IMR-90 (cell line): ENCODE measurements around the gene SPTLC3. TPM values are rescaled to one million over a fixed set of nuclear protein-coding genes. Genes with fewer than 3 reads are reported as not detected.

ENCODE experiments used
- ATAC-seq: fragments of 200-7000 bp; cut with Tn5 transposase; 2 replicates; pipeline ENCODE4 v1.9.1; 2020; ENCODE audit warnings: low read depth, mild to moderate bottlenecking, moderate library complexity
- BruUV-seq: library from RNA; stranded (reverse); fragments of 400-500 nt; replicated peaks from 2 replicates; lab custom pipeline; 2021; lab: Mats Ljungman, UMichigan
- CTCF ChIA-PET: fragments of 300-600 bp; formaldehyde crosslinking; extraction: SDS; loops from one replicate; lab custom pipeline; 2021; ENCODE audit warnings: antibody characterized with exemption; lab: Yijun Ruan, JAX
- POLR2A ChIA-PET: fragments of 300-600 bp; sonication (Branson Sonifier 250); formaldehyde crosslinking; loops from one replicate; lab custom pipeline; 2022; ENCODE audit warnings: antibody characterized with exemption; ENCODE audit not compliant: unreplicated experiment; lab: Charles Lee
- DNase-seq: peaks from one replicate; pipeline ENCODE4 v3.0.0; 2013
- H2AFZ ChIP-seq: replicated peaks from 2 replicates; pipeline ENCODE3; 2013; ENCODE audit warnings: low read length, mild to moderate bottlenecking; ENCODE audit not compliant: poor library complexity
- H2AK5ac ChIP-seq: 2 replicates; pipeline ENCODE4 v1.6.1; 2013; ENCODE audit warnings: low read depth, low read length, inconsistent platforms
- H2AK9ac ChIP-seq: replicated peaks from 2 replicates; pipeline ENCODE3; 2013; ENCODE audit warnings: mild to moderate bottlenecking, low read depth, low read length, moderate library complexity; ENCODE audit not compliant: poor library complexity
- H2BK120ac ChIP-seq: 2 replicates; pipeline ENCODE4 v1.6.1; 2013; ENCODE audit warnings: low read depth, low read length, inconsistent platforms
- H2BK15ac ChIP-seq: 3 replicates; pipeline ENCODE4 v1.6.1; 2013; ENCODE audit warnings: low read depth, low read length, inconsistent platforms
- H2BK20ac ChIP-seq: 2 replicates; pipeline ENCODE4 v1.6.1; 2013; ENCODE audit warnings: low read depth, mild to moderate bottlenecking, inconsistent platforms, low read length, moderate library complexity
- H2BK5ac ChIP-seq: 2 replicates; pipeline ENCODE4 v1.6.1; 2013; ENCODE audit warnings: mild to moderate bottlenecking, low read depth, low read length, inconsistent platforms; ENCODE audit not compliant: poor library complexity, severe bottlenecking
- H3K14ac ChIP-seq: replicated peaks from 2 replicates; pipeline ENCODE4 v1.6.1; 2013; ENCODE audit warnings: low read depth, low read length, inconsistent platforms
- H3K18ac ChIP-seq: 2 replicates; pipeline ENCODE4 v1.6.1; 2013; ENCODE audit warnings: low read depth, low read length, control low read depth
- H3K23ac ChIP-seq: 2 replicates; pipeline ENCODE4 v1.6.1; 2013; ENCODE audit warnings: low read depth, low read length, inconsistent platforms
- H3K27ac ChIP-seq: 2 replicates; pipeline ENCODE4 v1.5.1; 2013; ENCODE audit warnings: mild to moderate bottlenecking, control low read depth, low read length; ENCODE audit not compliant: insufficient read depth
- H3K27me3 ChIP-seq: 2 replicates; pipeline ENCODE4 v1.6.1; 2013; ENCODE audit warnings: low read length; ENCODE audit not compliant: control insufficient read depth, insufficient read depth
- H3K36me3 ChIP-seq: 2 replicates; pipeline ENCODE4 v1.6.1; 2013; ENCODE audit warnings: low read length, mixed read lengths; ENCODE audit not compliant: control insufficient read depth, insufficient read depth
- H3K4ac ChIP-seq: 2 replicates; pipeline ENCODE4 v1.6.1; 2013; ENCODE audit warnings: low read depth, low read length, inconsistent platforms
- H3K4me1 ChIP-seq: 2 replicates; pipeline ENCODE4 v1.6.1; 2013; ENCODE audit warnings: low read length, mixed read lengths; ENCODE audit not compliant: control insufficient read depth, insufficient read depth
- H3K4me2 ChIP-seq: 2 replicates; pipeline ENCODE4 v1.6.1; 2013; ENCODE audit warnings: low read depth, mild to moderate bottlenecking, control low read depth, low read length, moderate library complexity
- H3K4me3 ChIP-seq: 2 replicates; pipeline ENCODE4 v1.5.1; 2013; ENCODE audit warnings: low read depth, mild to moderate bottlenecking, control low read depth, low read length, moderate library complexity; ENCODE audit not compliant: insufficient read depth
- H3K56ac ChIP-seq: 2 replicates; pipeline ENCODE4 v1.6.1; 2013; ENCODE audit warnings: low read length, inconsistent platforms; ENCODE audit not compliant: insufficient read depth; ENCODE audit errors: extremely low read depth
- H3K79me1 ChIP-seq, 2 experiments: 2 replicates each; pipeline ENCODE4 v1.6.1; 2013; ENCODE audit warnings: low read length in 2 of 2, inconsistent platforms in 1 of 2, low read depth in 1 of 2
- H3K9ac ChIP-seq: 2 replicates; pipeline ENCODE4 v1.6.1; 2013; ENCODE audit warnings: low read depth, low read length, control low read depth
- H3K9me1 ChIP-seq: 2 replicates; pipeline ENCODE4 v1.6.1; 2013; ENCODE audit warnings: low read length, inconsistent platforms; ENCODE audit not compliant: insufficient read depth
- H3K9me3 ChIP-seq: 2 replicates; pipeline ENCODE4 v1.6.1; 2013; ENCODE audit warnings: low read length; ENCODE audit not compliant: control insufficient read depth, insufficient read depth
- H4K20me1 ChIP-seq: 2 replicates; pipeline ENCODE4 v1.6.1; 2013; ENCODE audit warnings: low read length, inconsistent platforms; ENCODE audit not compliant: insufficient read depth
- H4K5ac ChIP-seq: 2 replicates; pipeline ENCODE4 v1.6.1; 2013; ENCODE audit warnings: mild to moderate bottlenecking, low read depth, low read length, control low read depth
- H4K8ac ChIP-seq, 2 experiments: 2 replicates each; pipeline ENCODE4 v1.6.1; 2013; ENCODE audit warnings: low read depth in 2 of 2, low read length in 2 of 2, control low read depth in 1 of 2, inconsistent platforms in 1 of 2
- H4K91ac ChIP-seq: 2 replicates; pipeline ENCODE4 v1.6.1; 2013; ENCODE audit warnings: low read depth, low read length, inconsistent platforms; ENCODE audit not compliant: insufficient read depth
- CEBPB ChIP-seq: IDR thresholded peaks from 2 replicates; pipeline ENCODE4 v1.6.1; 2012; ENCODE audit warnings: low read depth, low read length, improper control_type of control experiment
- POLR2A ChIP-seq: IDR thresholded peaks from 2 replicates; pipeline ENCODE4 v1.6.1; 2012; ENCODE audit warnings: mild to moderate bottlenecking, low read depth, low read length
- WGBS, 2 experiments: methylation state at CpG; one replicate each; pipeline versions ENCODE4 v1.1.5 to v1.1.7; 2013; ENCODE audit warnings: missing lambda C conversion rate in 2 of 2; ENCODE audit not compliant: insufficient read length in 1 of 2; ENCODE audit errors: extremely low coverage in 2 of 2; 5-methylcytosine and 5-hydroxymethylcytosine counted together
- dilution Hi-C: fragments of 300-500 bp; cut with HindIII; formaldehyde crosslinking; loops from one replicate; pipeline ENCODE4 v1.14.3; 2018; ENCODE audit warnings: low sequenced_read_pairs; ENCODE audit not compliant: unreplicated experiment
- in situ Hi-C: fragments of 300-500 bp; cut with MboI; formaldehyde crosslinking; loops from 3 replicates; pipeline ENCODE4 v1.14.3; 2019; ENCODE audit warnings: low sequenced_read_pairs, inconsistent platforms, mixed read lengths
- intact Hi-C: fragments of 100-400 bp; cut with micrococcal nuclease; formaldehyde crosslinking; loops from 2 replicates; pipeline ENCODE4 v1.10.0; 2022
- polyA plus RNA-seq, 3 experiments: library from polyadenylated mRNA; depleted of rRNA; stranded (reverse); fragments of >200 nt; gene quantifications; 2 replicates each; pipeline ENCODE4 v1.2.3, GENCODE V29; 2012; ENCODE audit warnings: low replicate concordance in 1 of 3
- total RNA-seq: library from RNA; depleted of rRNA; stranded (reverse); fragments of >200 nt; gene quantifications from 2 replicates; pipeline ENCODE4 v1.2.3, GENCODE V29; 2012

The SPTLC3 gene
- total and polyA plus RNA-seq, 2 of the 4 experiments (the other 2 are of a cell fraction): 0.44 to 1.6 TPM

DNA sequence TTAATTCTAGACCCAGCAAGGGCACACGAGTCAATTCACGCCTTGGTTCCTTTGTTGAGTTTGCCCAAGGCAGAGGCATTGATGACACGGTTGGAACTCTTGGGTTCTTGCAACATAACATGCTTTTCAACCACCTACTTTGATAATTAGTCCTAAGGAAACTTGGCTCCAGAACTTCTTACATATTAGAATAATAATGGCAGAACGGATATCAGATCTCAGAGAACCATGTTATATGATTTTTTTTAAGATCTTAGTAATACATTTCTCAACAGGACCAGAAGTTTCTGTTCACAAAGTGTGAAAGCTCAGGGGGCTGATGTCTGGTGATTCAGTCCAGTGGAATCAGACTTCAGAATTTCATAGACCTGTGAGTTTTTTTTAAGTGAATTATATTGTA is 19.2 kb downstream of the SPTLC3 start:
- Histone ChIP-seq H3K23ac (no peak overlapping the region), H3K18ac (no peak overlapping the region), H2BK120ac (no peak overlapping the region), H2BK20ac (no peak overlapping the region), H3K4ac (no peak overlapping the region), H2AK5ac (no peak overlapping the region), H4K20me1 (no peaks in the 10 kb centered on the region), H3K9ac (no peak overlapping the region), H3K14ac (no peak overlapping the region), H3K4me1 (no peaks in the 10 kb centered on the region; the same call in 1 of the 2 replicates), H3K27me3 (no peaks in the 10 kb centered on the region; the same call in 1 of the 2 replicates), H2BK5ac (no peak overlapping the region), H3K9me1 (0 out of 2 replicates have a peak, but pooled peaks cover 4% of the 10 kb centered on the region), H3K79me1 (no peaks in the 10 kb centered on the region), H4K5ac (no peak overlapping the region), H4K91ac (no peak overlapping the region), H3K9me3 (no peaks in the 10 kb centered on the region), H3K4me3 (no peak overlapping the region), H3K56ac (no peak overlapping the region), H3K36me3 (no peaks in the 10 kb centered on the region), H3K27ac (no peak overlapping the region), H2AFZ (no peak overlapping the region), H3K4me2 (no peak overlapping the region), H2BK15ac (no peak overlapping the region), H2AK9ac (no peak overlapping the region), H4K8ac (no peak overlapping the region)
- dilution Hi-C loops (no loop called here), in situ Hi-C loops (no loop called here), intact Hi-C loops (no loop called here)
- WGBS, 2 experiments: no CpG with 5 or more reads among the region's 4 CpGs
- POLR2A ChIA-PET: no interaction called here
- CTCF ChIA-PET: no interaction called here
- ATAC-seq (no peak), DNase-seq (no peak)
- no TSS peak for BruUV-seq
- no peak for TF ChIP-seq POLR2A
- TF ChIP-seq CEBPB: peak; percentile 20; the same call in 1 of the 2 replicates
